Endothelial cell of umbilical vein (primary cell): ENCODE measurements around the gene ARHGEF25. TPM values are rescaled to one million over a fixed set of nuclear protein-coding genes. Genes with fewer than 3 reads are reported as not detected.

ENCODE experiments used
- BruUV-seq: library from RNA; stranded (reverse); fragments of 400-500 nt; replicated peaks from 2 replicates; lab custom pipeline; 2021; lab: Mats Ljungman, UMichigan
- CTCF ChIA-PET: fragments of 300-600, 350-600 bp; sonication (Branson Sonifier 250); formaldehyde crosslinking; loops from one replicate; lab custom pipeline; 2021; ENCODE audit warnings: antibody characterized with exemption, inconsistent platforms; lab: Charles Lee
- POLR2A ChIA-PET: fragments of 300-600, 350-600 bp; sonication (Branson Sonifier 250); formaldehyde crosslinking; loops from one replicate; lab custom pipeline; 2021; ENCODE audit warnings: antibody characterized with exemption, inconsistent platforms; lab: Charles Lee
- DNase-seq: peaks from one replicate; pipeline ENCODE4 v3.0.0-alpha.2; 2011; ENCODE audit warnings: low read depth, low spot score
- FAIRE-seq: peaks from 2 replicates; lab custom pipeline; 2011; peaks lifted over from hg19 to GRCh38; lab: Jason Lieb, UNC
- H2AFZ ChIP-seq: 2 replicates; pipeline ENCODE4 v1.6.0; 2012; ENCODE audit warnings: low read depth, low read length, control low read depth, inconsistent platforms
- H3K27ac ChIP-seq: 2 replicates; pipeline ENCODE4 v1.5.1; 2011; ENCODE audit warnings: low read depth, mild to moderate bottlenecking, control low read depth, low read length, moderate library complexity; ENCODE audit not compliant: insufficient read depth
- H3K27me3 ChIP-seq, 2 experiments: 2 replicates each; pipeline versions ENCODE4 v1.6.0 to v1.6.1; 2011; ENCODE audit warnings: low read length in 2 of 2, mixed read lengths in 1 of 2; ENCODE audit not compliant: control insufficient read depth in 2 of 2, insufficient read depth in 2 of 2
- H3K36me3 ChIP-seq, 2 experiments: 2 replicates in 1 of 2; 3 replicates in 1 of 2; pipeline ENCODE4 v1.5.1; 2011; ENCODE audit warnings: low read length in 2 of 2, mild to moderate bottlenecking in 1 of 2, moderate library complexity in 1 of 2; ENCODE audit not compliant: control insufficient read depth in 2 of 2, insufficient read depth in 2 of 2; ENCODE audit errors: extremely low read depth in 1 of 2
- H3K4me1 ChIP-seq: 3 replicates; pipeline ENCODE4 v1.5.1; 2011; ENCODE audit warnings: mild to moderate bottlenecking, low read length; ENCODE audit not compliant: control insufficient read depth, insufficient read depth; ENCODE audit errors: extremely low read depth
- H3K4me2 ChIP-seq: 2 replicates; pipeline ENCODE4 v1.6.1; 2011; ENCODE audit warnings: low read length, control low read depth, mixed read lengths; ENCODE audit not compliant: insufficient read depth
- H3K4me3 ChIP-seq, 3 experiments: fragments of 200-600 bp in 1 of 3; sonication (generic), shearing (Covaris generic) in 1 of 3; replicated peaks in 1 of 3; 2 replicates each; pipeline ENCODE4 v1.5.1; 2011 to 2016; ENCODE audit warnings: control low read depth in 3 of 3, low read length in 3 of 3, mild to moderate bottlenecking in 2 of 3, inconsistent platforms in 1 of 3, low read depth in 1 of 3, moderate library complexity in 1 of 3; ENCODE audit not compliant: insufficient read depth in 1 of 3
- H3K79me2 ChIP-seq: 2 replicates; pipeline ENCODE4 v1.6.0; 2012; ENCODE audit warnings: low read length, inconsistent platforms; ENCODE audit not compliant: control insufficient read depth, insufficient read depth
- H3K9ac ChIP-seq: replicated peaks from 2 replicates; pipeline ENCODE3; 2011; ENCODE audit warnings: low read length, control low read depth; ENCODE audit not compliant: insufficient read depth; ENCODE audit errors: extremely low read depth
- H3K9me1 ChIP-seq: replicated peaks from 3 replicates; pipeline ENCODE4 v1.6.0; 2011; ENCODE audit warnings: mild to moderate bottlenecking, low read length; ENCODE audit not compliant: control insufficient read depth, insufficient read depth; ENCODE audit errors: extremely low read depth
- H3K9me3 ChIP-seq: replicated peaks from 2 replicates; pipeline ENCODE4 v1.5.1; 2012; ENCODE audit warnings: low read length, inconsistent platforms; ENCODE audit not compliant: control insufficient read depth, insufficient read depth
- H4K20me1 ChIP-seq: replicated peaks from 2 replicates; pipeline ENCODE3; 2011; ENCODE audit warnings: mild to moderate bottlenecking, low read length; ENCODE audit not compliant: control insufficient read depth, insufficient read depth; ENCODE audit errors: extremely low read depth
- CTCF ChIP-seq, 2 donors: IDR thresholded peaks; 1 replicate in 1 of 2; 2 replicates in 1 of 2; pipeline ENCODE4 v1.5.1; 2011; ENCODE audit warnings: low read length in 2 of 2, mild to moderate bottlenecking in 2 of 2, moderate library complexity in 2 of 2, control low read depth in 1 of 2, inconsistent platforms in 1 of 2, low read depth in 1 of 2; ENCODE audit not compliant: insufficient read depth in 1 of 2; ENCODE audit errors: extremely low read depth in 1 of 2
- EZH2 ChIP-seq: IDR thresholded peaks from 2 replicates; pipeline ENCODE4 v1.6.1; 2012; ENCODE audit warnings: borderline replicate concordance, low read depth, mild to moderate bottlenecking, moderate library complexity, low read length, inconsistent platforms; ENCODE audit not compliant: severe bottlenecking
- FOS ChIP-seq: IDR thresholded peaks from 2 replicates; pipeline ENCODE4 v1.6.1; 2011; ENCODE audit warnings: mild to moderate bottlenecking, low read length, moderate library complexity, borderline replicate concordance; ENCODE audit not compliant: insufficient read depth
- GATA2 ChIP-seq: IDR thresholded peaks from 2 replicates; pipeline ENCODE4 v1.7.0; 2011; ENCODE audit warnings: low read depth, mild to moderate bottlenecking, moderate library complexity, mixed read lengths, low read length; ENCODE audit not compliant: insufficient read length, insufficient read depth
- JUN ChIP-seq: IDR thresholded peaks from 2 replicates; pipeline ENCODE4 v1.6.1; 2011; ENCODE audit warnings: borderline replicate concordance, low read depth; ENCODE audit not compliant: insufficient read length, insufficient read depth
- POLR2A ChIP-seq: IDR thresholded peaks from 2 replicates; pipeline ENCODE4 v1.6.1; 2012; ENCODE audit warnings: low read depth, mild to moderate bottlenecking, control low read depth, low read length
- POLR2AphosphoS5 ChIP-seq: IDR thresholded peaks from 2 replicates; pipeline ENCODE4 v1.6.1; 2012; ENCODE audit warnings: low read depth, mild to moderate bottlenecking, control low read depth, low read length, moderate library complexity; ENCODE audit not compliant: insufficient read depth
- dilution Hi-C: fragments of 300-500 bp; cut with MboI; formaldehyde crosslinking; loops from one replicate; pipeline ENCODE4 v1.15.0; 2019; ENCODE audit warnings: low sequenced_read_pairs; ENCODE audit not compliant: extremely low pct_ligation_motif_present
- intact Hi-C: fragments of 100-400 bp; cut with micrococcal nuclease; formaldehyde crosslinking; loops from one replicate; pipeline ENCODE4 v1.10.0; 2022
- polyA plus RNA-seq, 4 experiments: library from polyadenylated mRNA; depleted of rRNA in 3 of 4; stranded (reverse) in 3 of 4; unstranded in 1 of 4; fragments of >200 nt; gene quantifications; 2 replicates each; pipeline versions ENCODE4 v1.2.1 to v1.2.3, GENCODE V29; 2011 to 2012; ENCODE audit warnings: missing spikeins in 1 of 4
- total RNA-seq: library from RNA; stranded (reverse); gene quantifications from 2 replicates; pipeline ENCODE4 v1.2.3, GENCODE V29; 2021

Gene ARHGEF25
- total and polyA plus RNA-seq, 2 donors (not counting 3 experiments of a cell fraction or from before 2014, with no cell fraction given): 4.7 to 7.4 TPM

- FAIRE-seq (no peak), DNase-seq (no peak)
- Histone ChIP-seq H3K27ac (no peak overlapping the region), H3K9me1 (no peaks in the 10 kb centered on the region), H3K4me2 (no peak overlapping the region), H4K20me1 (no peaks in the 10 kb centered on the region), H3K9me3 (no peaks in the 10 kb centered on the region), H3K4me1 (peaks cover 3% of the 10 kb centered on the region), H3K36me3 (no peaks in the 10 kb centered on the region), H2AFZ (no peak overlapping the region), H3K27me3 (peaks cover 25 to 33% of the 10 kb centered on the region in 2 experiments), H3K4me3 (no peak overlapping the region), H3K79me2 (no peaks in the 10 kb centered on the region), H3K9ac (no peak overlapping the region)
- dilution Hi-C loops (no loop called here), intact Hi-C loops (no loop called here)
- TF ChIP-seq POLR2A: no peak
- no peak for TF ChIP-seq EZH2
- no peak for TF ChIP-seq FOS
- no peak for TF ChIP-seq POLR2AphosphoS5
- TF ChIP-seq GATA2: no peak
- no peak for TF ChIP-seq JUN
- TF ChIP-seq CTCF (IDR thresholded peaks at IDR 0.05; ENCODE audit: extremely low read depth in 1 of 2, insufficient read depth in 1 of 2, low read depth in 1 of 2, low read length in 2 of 2): no peak
- no TSS peak for BruUV-seq
- CTCF ChIA-PET: interaction anchor here (1.4 to 5.7 kb wide), 2 partner anchors 17 to 32 kb away, joined by 7 to 54 read pairs; partner anchors contain the start of gene B4GALNT1
- POLR2A ChIA-PET: no interaction called here
Observed at GRCh38 chr12:57615637-57616036, 4.4 kb downstream of the ARHGEF25 start.
